NB4 (cell line): Measurements from ENCODE around the gene SMC3.

ENCODE experiments used
- MYC ChIP-seq: IDR thresholded peaks from 2 replicates; pipeline ENCODE4 v1.6.1; 2011; ENCODE audit warnings: low read depth, low read length
- POLR2A ChIP-seq: IDR thresholded peaks from 2 replicates; pipeline ENCODE4 v1.6.1; 2011; ENCODE audit warnings: mild to moderate bottlenecking; ENCODE audit not compliant: insufficient read length; ENCODE audit errors: extremely low read depth
- TF ChIP-seq, protein P1 (sequence below): IDR thresholded peaks from one replicate; pipeline ENCODE4 v1.5.1; 2012; ENCODE audit warnings: low read depth, low read length
- TF ChIP-seq, protein P2 (sequence below): IDR thresholded peaks from 2 replicates; pipeline ENCODE4 v1.6.1; 2011; ENCODE audit warnings: low read depth, low read length

DNA sequence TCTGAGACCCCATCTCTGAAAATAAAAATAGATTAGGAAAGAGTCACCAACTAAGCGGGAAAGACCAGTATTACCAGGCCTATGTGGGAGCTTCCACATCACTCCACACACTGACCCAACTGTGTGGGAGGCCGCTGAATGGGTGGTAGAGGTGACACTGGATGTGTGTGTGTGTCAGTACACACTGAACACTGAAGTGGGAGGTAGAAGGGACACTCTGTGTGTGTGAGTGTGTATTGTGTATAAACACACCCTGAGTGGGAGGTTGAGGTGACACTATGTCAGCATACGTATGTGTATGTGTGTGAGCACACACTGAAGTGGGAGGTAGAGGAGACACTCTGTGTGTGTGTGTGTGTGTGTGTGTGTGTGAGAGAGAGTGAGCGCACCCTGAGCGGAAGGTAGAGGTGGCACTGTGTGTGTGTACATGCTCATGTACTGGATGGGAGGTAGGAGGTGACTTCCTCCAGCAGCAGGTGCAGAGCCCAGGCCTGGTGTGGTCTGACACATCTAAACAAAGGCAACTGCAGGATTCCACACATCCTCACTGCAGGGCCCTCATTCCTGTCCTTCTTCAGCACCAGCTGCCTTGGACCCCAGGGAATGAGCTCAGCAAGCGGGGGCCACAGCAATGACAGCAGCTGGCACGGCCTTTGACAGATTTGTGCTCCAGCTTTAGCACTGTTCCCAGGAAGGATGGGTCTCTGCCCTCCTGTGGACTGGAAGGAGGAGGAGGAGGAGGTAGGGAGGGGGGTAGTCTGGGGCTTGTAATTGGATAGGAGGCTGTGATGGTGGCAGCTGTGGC is 50.1 kb downstream of the SMC3 start:
- TF ChIP-seq, protein P1, sequence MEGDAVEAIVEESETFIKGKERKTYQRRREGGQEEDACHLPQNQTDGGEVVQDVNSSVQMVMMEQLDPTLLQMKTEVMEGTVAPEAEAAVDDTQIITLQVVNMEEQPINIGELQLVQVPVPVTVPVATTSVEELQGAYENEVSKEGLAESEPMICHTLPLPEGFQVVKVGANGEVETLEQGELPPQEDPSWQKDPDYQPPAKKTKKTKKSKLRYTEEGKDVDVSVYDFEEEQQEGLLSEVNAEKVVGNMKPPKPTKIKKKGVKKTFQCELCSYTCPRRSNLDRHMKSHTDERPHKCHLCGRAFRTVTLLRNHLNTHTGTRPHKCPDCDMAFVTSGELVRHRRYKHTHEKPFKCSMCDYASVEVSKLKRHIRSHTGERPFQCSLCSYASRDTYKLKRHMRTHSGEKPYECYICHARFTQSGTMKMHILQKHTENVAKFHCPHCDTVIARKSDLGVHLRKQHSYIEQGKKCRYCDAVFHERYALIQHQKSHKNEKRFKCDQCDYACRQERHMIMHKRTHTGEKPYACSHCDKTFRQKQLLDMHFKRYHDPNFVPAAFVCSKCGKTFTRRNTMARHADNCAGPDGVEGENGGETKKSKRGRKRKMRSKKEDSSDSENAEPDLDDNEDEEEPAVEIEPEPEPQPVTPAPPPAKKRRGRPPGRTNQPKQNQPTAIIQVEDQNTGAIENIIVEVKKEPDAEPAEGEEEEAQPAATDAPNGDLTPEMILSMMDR = no peak
- TF ChIP-seq POLR2A = no peak
- TF ChIP-seq MYC = no peak
- TF ChIP-seq, protein P2, sequence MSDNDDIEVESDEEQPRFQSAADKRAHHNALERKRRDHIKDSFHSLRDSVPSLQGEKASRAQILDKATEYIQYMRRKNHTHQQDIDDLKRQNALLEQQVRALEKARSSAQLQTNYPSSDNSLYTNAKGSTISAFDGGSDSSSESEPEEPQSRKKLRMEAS = no peak
